Common myeloid progenitor, CD34-positive (primary cell): ENCODE data around the gene RPN2.

Source experiments
- CTCF ChIA-PET: fragments of 350-600 bp; sonication (Branson Sonifier 250); formaldehyde crosslinking; loops from one replicate; lab custom pipeline; 2021; ENCODE audit warnings: antibody characterized with exemption; lab: Charles Lee
- POLR2A ChIA-PET: fragments of 350-600 bp; sonication (Branson Sonifier 250); formaldehyde crosslinking; loops from one replicate; lab custom pipeline; 2021; ENCODE audit warnings: antibody characterized with exemption; lab: Charles Lee
- DNase-seq, 3 donors: peaks; one replicate each; pipeline versions ENCODE4 v3.0.0 to v3.0.0-alpha.2; 2013
- H3K27ac ChIP-seq, 2 experiments: 1 replicate in 1 of 2; 2 replicates in 1 of 2; pipeline ENCODE4 v1.7.0; 2013; ENCODE audit warnings: inconsistent platforms in 2 of 2, low read length in 2 of 2, mild to moderate bottlenecking in 2 of 2, low read depth in 1 of 2, moderate library complexity in 1 of 2; ENCODE audit not compliant: severe bottlenecking in 2 of 2, insufficient read depth in 1 of 2, poor library complexity in 1 of 2
- H3K27me3 ChIP-seq, 5 experiments: replicated peaks in 2 of 5; 1 replicate in 3 of 5; 2 replicates in 2 of 5; pipeline versions ENCODE4 v1.6.1 to v1.7.0; 2013; ENCODE audit warnings: low read length in 4 of 5, mild to moderate bottlenecking in 2 of 5, moderate library complexity in 2 of 5, inconsistent platforms in 1 of 5; ENCODE audit not compliant: insufficient read depth in 5 of 5, control insufficient read depth in 4 of 5
- H3K36me3 ChIP-seq, 4 experiments: 1 replicate in 2 of 4; 2 replicates in 2 of 4; pipeline versions ENCODE4 v1.6.1 to v1.7.0; 2013; ENCODE audit warnings: low read length in 3 of 4, control low read depth in 1 of 4, mild to moderate bottlenecking in 1 of 4; ENCODE audit not compliant: control insufficient read depth in 4 of 4, insufficient read depth in 4 of 4
- H3K4me1 ChIP-seq, 4 experiments: 1 replicate in 3 of 4; 2 replicates in 1 of 4; pipeline versions ENCODE4 v1.6.1 to v1.7.1; 2013; ENCODE audit warnings: low read length in 3 of 4, mild to moderate bottlenecking in 3 of 4, control low read depth in 1 of 4, inconsistent platforms in 1 of 4, moderate library complexity in 1 of 4; ENCODE audit not compliant: control insufficient read depth in 4 of 4, insufficient read depth in 4 of 4; ENCODE audit errors: control extremely low read depth in 1 of 4
- H3K4me3 ChIP-seq, 7 experiments: 1 replicate in 4 of 7; 2 replicates in 3 of 7; pipeline versions ENCODE4 v1.5.1 to v1.7.0; 2013; ENCODE audit warnings: mild to moderate bottlenecking in 7 of 7, low read length in 6 of 7, moderate library complexity in 6 of 7, inconsistent platforms in 2 of 7, low read depth in 2 of 7, control low read depth in 1 of 7; ENCODE audit not compliant: insufficient read depth in 4 of 7, control insufficient read depth in 1 of 7; ENCODE audit errors: extremely low read depth in 1 of 7
- H3K9me3 ChIP-seq, 5 experiments: 1 replicate in 4 of 5; 2 replicates in 1 of 5; pipeline versions ENCODE4 v1.6.1 to v1.7.1; 2013; ENCODE audit warnings: low read length in 4 of 5, mild to moderate bottlenecking in 2 of 5, inconsistent platforms in 1 of 5, low read depth in 1 of 5, moderate library complexity in 1 of 5; ENCODE audit not compliant: control insufficient read depth in 4 of 5, insufficient read depth in 2 of 5; ENCODE audit errors: control extremely low read depth in 1 of 5
- WGBS: methylation state at CpG from one replicate; pipeline ENCODE4 v1.1.5; 2013; ENCODE audit not compliant: insufficient coverage; 5-methylcytosine and 5-hydroxymethylcytosine counted together

The RPN2 gene

DNA sequence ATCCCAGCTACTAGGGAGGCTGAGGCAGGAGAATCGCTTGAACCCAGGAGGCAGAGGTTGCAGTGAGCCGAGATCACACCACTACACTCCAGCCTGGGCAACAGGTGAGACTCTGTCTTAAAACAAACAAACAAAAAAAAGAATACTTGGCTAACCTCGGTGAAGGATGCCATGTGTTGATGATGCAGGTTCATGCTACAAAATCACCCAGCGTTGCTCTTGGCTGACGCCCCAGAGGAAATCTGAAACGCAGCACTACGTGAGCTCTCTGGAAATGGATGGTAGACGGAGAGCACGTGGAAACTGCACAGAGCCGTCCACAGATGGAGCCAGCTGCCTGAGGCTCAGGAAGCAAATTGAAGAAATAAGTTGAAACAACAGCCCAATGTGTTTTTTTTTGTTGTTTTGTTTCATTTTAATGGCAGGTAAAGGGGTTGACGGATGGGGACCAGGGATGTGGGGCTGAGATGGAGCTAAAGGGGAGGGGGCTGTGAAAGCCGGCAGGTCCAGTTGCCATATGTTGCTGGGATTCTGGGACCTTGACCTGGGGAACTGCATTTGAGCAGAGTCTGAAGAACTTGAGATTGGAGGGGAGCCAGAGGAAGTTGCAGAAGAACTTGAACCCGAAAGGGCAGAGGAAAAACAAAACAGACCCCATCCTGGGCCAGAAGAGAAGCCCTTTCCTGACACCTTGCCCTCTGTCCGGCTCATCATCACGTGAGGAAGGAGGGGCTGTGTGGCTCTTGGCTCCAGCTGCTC is 97.5 kb downstream of the RPN2 start:
- peak; percentile 72 to 87 (median 83) for DNase-seq
- Histone ChIP-seq H3K4me3 (peak overlapping the region in 3 of 7 experiments; percentile 36 to 57 (median 46)), H3K9me3 (no peaks in the 10 kb centered on the region), H3K4me1 (peaks cover 14 to 45% (median 33%) of the 10 kb centered on the region in 4 experiments), H3K27ac (no peak overlapping the region), H3K27me3 (no peaks in the 10 kb centered on the region), H3K36me3 (no peaks in the 10 kb centered on the region)
- ChIA-PET CTCF (interaction anchor here (0.6 to 3.8 kb wide), 19 partner anchors 9 to 274 kb away, joined by 3 to 39 read pairs (median 4); partner anchors contain the start of gene MANBAL), POLR2A (interaction anchor here (0.7 to 1.1 kb wide), 2 partner anchors 25 to 491 kb away, joined by 3 to 4 read pairs; no protein-coding TSS in a partner anchor)
- 2% methylated on average over 13 of the region's 15 CpGs for WGBS

DNA sequence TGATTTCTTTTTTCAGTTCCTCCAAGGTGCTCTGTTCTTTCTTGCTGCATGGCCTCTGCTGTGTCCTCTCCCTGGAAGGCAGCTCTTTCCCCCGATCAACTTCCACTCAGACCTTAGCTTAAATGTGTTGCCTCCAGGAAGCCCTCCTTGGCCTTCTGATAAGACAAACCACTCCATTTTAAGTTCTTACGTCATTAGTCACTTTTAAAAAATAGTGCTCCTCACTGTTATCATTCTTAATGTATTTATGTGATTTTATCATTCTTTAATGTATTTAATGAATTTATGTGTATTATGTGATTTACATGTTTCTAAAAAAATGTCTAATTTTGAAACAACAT is 98.1 kb downstream of the RPN2 start:
- CTCF ChIA-PET: interaction anchor here (0.8 to 3.8 kb wide), 14 partner anchors 10 to 257 kb away, joined by 3 to 39 read pairs (median 6); partner anchors contain the start of gene MANBAL
- Histone ChIP-seq H3K36me3 (no peaks in the 10 kb centered on the region), H3K9me3 (no peaks in the 10 kb centered on the region), H3K27ac (no peak overlapping the region), H3K27me3 (no peaks in the 10 kb centered on the region), H3K4me1 (peaks cover 14 to 45% (median 31%) of the 10 kb centered on the region in 4 experiments), H3K4me3 (peak overlapping the region in 1 of 7 experiments; percentile 57)
- POLR2A ChIA-PET: no interaction called here
- peak in 2 of 3 donors; percentile 17 to 23 for DNase-seq
- WGBS: 43% methylated on average over 1 of the region's 2 CpGs

DNA sequence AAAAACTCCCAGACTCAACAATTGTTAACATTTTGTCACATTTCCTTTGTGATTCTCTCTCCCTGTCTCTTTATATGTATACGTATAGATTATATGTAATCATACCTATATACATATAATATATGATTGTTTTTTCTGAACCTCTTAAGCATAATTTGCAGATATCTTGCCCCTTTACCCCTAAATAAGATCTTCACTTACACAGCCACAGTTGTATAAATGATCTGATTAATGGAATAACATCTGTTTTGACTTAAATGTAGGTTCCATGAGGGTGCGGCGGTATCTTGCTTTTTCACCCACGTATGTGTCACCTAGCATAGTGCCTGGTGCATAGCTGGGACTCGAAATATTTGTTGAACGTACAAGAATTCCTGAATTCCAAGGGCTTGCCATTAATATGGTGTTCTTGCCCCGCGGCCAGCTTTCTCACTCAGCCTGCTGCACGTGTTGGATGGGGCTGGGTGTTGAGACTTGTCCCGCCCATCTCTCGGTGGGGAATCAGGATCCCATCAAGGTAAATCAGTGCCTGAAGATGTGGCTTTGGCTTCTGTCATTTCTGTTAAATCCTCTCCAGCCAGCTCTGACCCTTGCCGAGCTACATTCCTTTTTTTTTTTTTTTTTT is 99.9 kb downstream of the RPN2 start:
- peaks cover 14 to 30% (median 26%) of the 10 kb centered on the region in 4 experiments for H3K4me1 ChIP-seq
- no peak overlapping the region for H3K4me3 ChIP-seq
- no peaks in the 10 kb centered on the region for H3K9me3 ChIP-seq
- CTCF ChIA-PET: interaction anchor here (1.4 to 1.8 kb wide), 2 partner anchors 9 to 106 kb away, joined by 4 to 6 read pairs; no protein-coding TSS in a partner anchor
- POLR2A ChIA-PET: interaction anchor here (0.6 to 1.5 kb wide), 3 partner anchors 8 to 32 kb away, joined by 3 to 5 read pairs (median 3); no protein-coding TSS in a partner anchor
- no peak overlapping the region for H3K27ac ChIP-seq
- no peaks in the 10 kb centered on the region for H3K27me3 ChIP-seq
- DNase-seq: no peak
- H3K36me3 ChIP-seq: no peaks in the 10 kb centered on the region
- 95% methylated on average over 10 of the region's 12 CpGs for WGBS

DNA sequence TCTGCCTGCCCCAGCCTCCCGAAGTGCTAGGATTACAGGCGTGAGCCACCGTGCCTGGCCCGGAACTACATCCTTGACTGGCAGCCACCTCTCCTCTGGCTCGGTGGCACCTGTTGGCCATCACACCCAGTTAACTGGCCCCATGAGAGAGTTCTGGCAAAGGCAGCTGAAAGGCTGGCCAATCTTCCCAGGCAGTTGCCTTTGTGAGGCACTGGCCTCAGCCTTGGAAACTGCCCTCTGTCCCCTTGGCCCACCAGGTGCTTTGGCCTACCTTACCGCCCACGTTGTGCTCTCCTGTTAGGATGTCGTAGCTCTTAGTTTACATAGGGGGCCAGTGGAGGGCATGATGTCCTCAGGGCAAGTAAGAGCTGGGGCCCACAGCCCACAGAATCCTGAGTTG is 100.7 kb downstream of the RPN2 start:
- no peak for DNase-seq
- Histone ChIP-seq H3K27ac (no peak overlapping the region), H3K4me3 (no peak overlapping the region), H3K9me3 (no peaks in the 10 kb centered on the region), H3K27me3 (no peaks in the 10 kb centered on the region), H3K36me3 (no peaks in the 10 kb centered on the region), H3K4me1 (peaks cover 11 to 22% (median 20%) of the 10 kb centered on the region in 4 experiments)
- ChIA-PET POLR2A (interaction anchor here (0.6 to 1.5 kb wide), 2 partner anchors 9 to 32 kb away, joined by 3 to 5 read pairs; no protein-coding TSS in a partner anchor), CTCF (interaction anchor here (1.1 to 1.8 kb wide), 7 partner anchors 9 to 106 kb away, joined by 3 to 6 read pairs (median 4); no protein-coding TSS in a partner anchor)
- WGBS: 97% methylated on average over 7 of the region's 8 CpGs

DNA sequence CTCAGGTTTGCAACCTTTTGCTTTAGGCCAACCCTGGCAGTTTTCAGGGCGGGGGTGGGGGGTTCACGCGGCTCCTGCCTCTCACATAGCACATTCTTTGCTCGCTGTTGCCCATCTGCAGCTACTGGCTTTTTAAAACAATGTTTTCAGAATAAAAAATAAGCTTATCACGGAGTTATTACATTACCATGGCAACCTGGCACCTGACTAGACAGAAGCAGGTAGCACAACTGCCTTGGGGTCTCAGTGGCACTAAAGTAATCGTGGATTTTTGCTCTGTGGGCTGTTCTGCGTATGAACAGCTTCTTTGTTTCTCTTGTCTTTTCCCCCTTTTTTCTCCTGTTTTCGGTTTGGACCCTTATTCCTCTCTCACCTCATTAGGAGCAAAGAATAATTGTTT is 101.3 kb downstream of the RPN2 start:
- CTCF ChIA-PET: interaction anchor here (1.0 to 1.8 kb wide), 9 partner anchors 10 to 105 kb away, joined by 3 to 6 read pairs (median 3); no protein-coding TSS in a partner anchor

DNA sequence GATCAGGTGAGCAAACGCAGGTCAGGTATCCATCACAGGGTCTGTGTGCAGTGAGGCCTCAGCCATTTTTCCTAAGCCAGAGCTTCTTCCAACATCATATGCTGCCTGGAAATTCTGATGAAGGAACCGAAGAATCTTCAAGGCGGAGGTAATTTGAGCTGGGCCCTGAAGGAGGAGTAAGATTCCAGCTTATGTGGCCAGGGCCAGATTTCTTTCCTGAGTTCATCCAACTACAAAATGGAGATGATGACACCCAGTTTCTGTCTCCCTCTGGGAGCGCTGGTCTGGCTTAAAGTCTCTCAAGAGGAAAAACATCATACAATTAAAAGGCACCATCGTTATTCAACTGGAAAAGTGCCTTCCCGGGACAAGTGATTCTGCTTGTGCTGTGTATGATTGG is 103.4 kb downstream of the RPN2 start:
- ChIA-PET CTCF (interaction anchor here (0.9 to 1.1 kb wide), 3 partner anchors 12 to 105 kb away, joined by 3 to 4 read pairs (median 3); no protein-coding TSS in a partner anchor), POLR2A (interaction anchor here (0.6 kb wide), 2 partner anchors 368 to 595 kb away, joined by 3 to 5 read pairs; no protein-coding TSS in a partner anchor)
- Histone ChIP-seq H3K27me3 (no peaks in the 10 kb centered on the region), H3K27ac (no peak overlapping the region), H3K36me3 (no peaks in the 10 kb centered on the region), H3K4me1 (peaks cover 0 to 2% (median under 1%) of the 10 kb centered on the region in 4 experiments), H3K9me3 (no peaks in the 10 kb centered on the region), H3K4me3 (no peak overlapping the region)
- WGBS: 96% methylated on average over 4 of the region's 6 CpGs
- DNase-seq: no peak

More for the DNA sequence above, 101.3 kb downstream of the RPN2 start:
- H3K4me1 ChIP-seq: peaks cover 6 to 17% (median 14%) of the 10 kb centered on the region in 4 experiments
- no peak overlapping the region for H3K4me3 ChIP-seq
- WGBS: 99% methylated on average over 8 of the region's 8 CpGs
- no peaks in the 10 kb centered on the region for H3K9me3 ChIP-seq
- no peak for DNase-seq
- H3K27ac ChIP-seq: no peak overlapping the region
- POLR2A ChIA-PET: interaction anchor here (1.5 kb wide), 1 partner anchor 10 kb away, joined by 5 read pairs; no protein-coding TSS in a partner anchor
- H3K27me3 ChIP-seq: no peaks in the 10 kb centered on the region
- no peaks in the 10 kb centered on the region for H3K36me3 ChIP-seq
